ENCODE measurements around the gene L3HYPDH.

Gene L3HYPDH

DNA sequence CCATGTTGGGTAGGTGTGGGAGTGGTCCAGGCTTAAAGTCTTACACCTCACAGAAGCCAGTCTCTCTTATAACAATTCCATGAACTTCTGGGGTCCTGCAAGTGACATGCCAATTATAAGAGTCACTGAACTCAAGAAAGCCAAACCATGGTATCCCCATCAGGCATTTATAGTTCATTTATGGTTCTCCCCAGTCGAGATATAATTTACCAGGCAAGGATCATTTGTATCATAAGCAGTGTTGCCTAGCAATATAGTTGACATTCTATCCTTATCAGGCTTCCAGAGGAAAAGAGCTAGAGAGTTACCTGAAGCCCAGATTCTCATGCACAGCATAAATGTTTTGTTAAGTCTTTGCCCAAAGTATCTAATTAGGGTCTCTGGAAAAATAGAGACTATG, 8.2 kb upstream of the L3HYPDH start:
- no peak for DNase-seq (ENCODE audit: low read depth)
- TF ChIP-seq CTCF (conservative IDR thresholded peaks at IDR 0.05; ENCODE audit: low read length) = no peak
- H3K4me3 ChIP-seq (ENCODE audit: low read length) = no peak overlapping the region

- no peak overlapping the region for H3K4me3 ChIP-seq (ENCODE audit: low read length)
- no peak for DNase-seq (ENCODE audit: low read depth)
- TF ChIP-seq CTCF (conservative IDR thresholded peaks at IDR 0.05; ENCODE audit: low read length) = no peak
Observed at GRCh38 chr14:59490756-59491155, 6.5 kb upstream of the L3HYPDH start.

DNA sequence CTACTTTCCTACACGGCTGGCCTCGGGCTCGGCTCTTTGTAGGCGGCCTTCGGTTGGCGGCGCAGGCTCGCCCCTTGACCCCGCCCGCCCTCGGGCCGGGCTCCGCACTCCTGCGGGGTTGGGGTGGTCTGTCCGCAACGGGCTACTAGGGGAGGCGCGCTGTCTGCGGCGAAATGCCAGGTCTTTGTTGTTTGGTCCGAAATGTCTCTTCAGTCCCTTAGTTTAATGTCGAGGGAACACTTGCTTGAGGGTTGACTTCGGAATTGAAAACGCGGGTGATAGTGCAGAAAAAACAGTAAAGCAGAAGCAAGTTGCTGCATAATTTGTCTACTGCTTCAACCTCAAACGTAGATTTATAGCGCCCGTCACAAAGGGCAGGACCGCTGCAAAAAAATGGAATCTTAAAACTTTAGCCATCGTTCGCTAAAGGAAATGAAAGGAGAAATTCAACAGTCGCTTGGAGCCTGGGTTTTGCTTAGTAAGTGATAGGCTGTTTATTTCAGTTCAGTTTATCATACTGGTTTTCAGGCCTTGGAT, 499 bp upstream of the L3HYPDH start:
- DNase-seq (ENCODE audit: low read depth) = peak; percentile 37

GRCh38 chr14:59483363-59483762, 845 bp downstream of the L3HYPDH start:
- DNase-seq (ENCODE audit: low read depth) = peak; percentile 66
- TF ChIP-seq CTCF (conservative IDR thresholded peaks at IDR 0.05; ENCODE audit: low read length) = no peak
- H3K4me3 ChIP-seq (ENCODE audit: low read length) = peak overlapping the region; percentile 90

More for the DNA sequence above, 499 bp upstream of the L3HYPDH start:
- no peak for TF ChIP-seq CTCF (conservative IDR thresholded peaks at IDR 0.05; ENCODE audit: low read length)
- peak overlapping the region; percentile 90 for H3K4me3 ChIP-seq (ENCODE audit: low read length)

GRCh38 chr14:59482541-59483331, 1.5 kb downstream of the L3HYPDH start:
- TF ChIP-seq CTCF (conservative IDR thresholded peaks at IDR 0.05; ENCODE audit: low read length) = no peak
- peak; percentile 93 for DNase-seq (ENCODE audit: low read depth)
- peak overlapping the region; percentile 90 for H3K4me3 ChIP-seq (ENCODE audit: low read length)

- peak overlapping the region; percentile 90 for H3K4me3 ChIP-seq (ENCODE audit: low read length)
- TF ChIP-seq CTCF (conservative IDR thresholded peaks at IDR 0.05; ENCODE audit: low read length) = no peak
- DNase-seq (ENCODE audit: low read depth) = peak; percentile 96
Observed at GRCh38 chr14:59481871-59482540, 2.2 kb downstream of the L3HYPDH start.

All from AG10803 (cell line).